Activated CD8-positive, alpha-beta memory T cell treated with anti-CD3 and anti-CD28 coated beads, Interleukin-2, amount 10 ng/mL, durations not matched to agents 7 days and 5 days (primary cell): ENCODE results near the gene SH2D5. TPM values are rescaled to one million over a fixed set of nuclear protein-coding genes. Genes with fewer than 3 reads are reported as not detected.

ENCODE experiments used
- ATAC-seq: fragments of 150-1000 bp; cut with Tn5 transposase; one replicate; pipeline ENCODE4 v1.10.0; 2021; ENCODE audit warnings: moderate library complexity
- CTCF ChIA-PET: fragments of 350-600 bp; sonication (Branson Sonifier 250); formaldehyde crosslinking; loops from one replicate; lab custom pipeline; 2021; ENCODE audit warnings: antibody characterized with exemption; lab: Charles Lee
- DNase-seq: peaks from one replicate; pipeline ENCODE4 v3.0.0-alpha.2; 2020
- H3K27ac Mint-ChIP-seq: one replicate; pipeline ENCODE4 v1.8.0; 2021; ENCODE audit warnings: mild to moderate bottlenecking, mixed read lengths
- H3K27me3 Mint-ChIP-seq: one replicate; pipeline ENCODE4 v1.8.0; 2021; ENCODE audit warnings: mixed read lengths
- H3K36me3 Mint-ChIP-seq: one replicate; pipeline ENCODE4 v1.8.0; 2021; ENCODE audit warnings: mild to moderate bottlenecking, mixed read lengths
- H3K4me1 Mint-ChIP-seq: one replicate; pipeline ENCODE4 v1.8.0; 2021; ENCODE audit warnings: mixed read lengths
- H3K4me3 Mint-ChIP-seq: one replicate; pipeline ENCODE4 v1.8.0; 2021; ENCODE audit warnings: mild to moderate bottlenecking, moderate library complexity, mixed read lengths
- H3K9me3 Mint-ChIP-seq: one replicate; pipeline ENCODE4 v1.8.0; 2022; ENCODE audit warnings: low read depth, mixed read lengths
- total RNA-seq, 2 experiments: library from RNA; stranded (reverse); gene quantifications; one replicate each; pipeline ENCODE4 v1.2.3, GENCODE V29; 2021

The SH2D5 gene
- not detected for total RNA-seq

- peaks cover 20% of the 10 kb centered on the region for H3K4me1 Mint-ChIP-seq
- no peak within 1 kb of the TSS for H3K27ac Mint-ChIP-seq
- DNase-seq (peak; percentile 84), ATAC-seq (peak; percentile 74)
- peak within 1 kb of the TSS; percentile 79 for H3K4me3 Mint-ChIP-seq
- H3K9me3 Mint-ChIP-seq: no peaks in the 10 kb centered on the region
- CTCF ChIA-PET: interaction anchor here (1.1 to 4.3 kb wide), 7 partner anchors 11 to 462 kb away, joined by 3 to 22 read pairs (median 4); partner anchors contain the start of gene HP1BP3
- H3K36me3 Mint-ChIP-seq: peaks cover 5% of the 10 kb centered on the region
- H3K27me3 Mint-ChIP-seq: peaks cover 43% of the 10 kb centered on the region
Measured at GRCh38 chr1:20732588-20733359, at the start of gene SH2D5. TSS of gene SH2D5 (minus strand) at chr1:20732703. CDS start at chr1:20728044, 4,659 bp downstream.

- CTCF ChIA-PET: no interaction called here
- DNase-seq: no peak
- H3K4me3 Mint-ChIP-seq: no peak overlapping the region
- ATAC-seq: no peak
- peaks cover 52% of the 10 kb centered on the region for H3K36me3 Mint-ChIP-seq
- no peaks in the 10 kb centered on the region for H3K9me3 Mint-ChIP-seq
- H3K27me3 Mint-ChIP-seq: no peaks in the 10 kb centered on the region
- peaks cover 13% of the 10 kb centered on the region for H3K4me1 Mint-ChIP-seq
- no peak overlapping the region for H3K27ac Mint-ChIP-seq
Measured at GRCh38 chr1:20775700-20776099, 43.2 kb upstream of the SH2D5 start.

GRCh38 chr1:20771780-20772179 lies 39.3 kb upstream of the SH2D5 start:
- Mint-ChIP-seq H3K4me3 (no peak overlapping the region), H3K9me3 (no peaks in the 10 kb centered on the region), H3K4me1 (peaks cover 6% of the 10 kb centered on the region), H3K36me3 (peaks cover 48% of the 10 kb centered on the region), H3K27me3 (no peaks in the 10 kb centered on the region), H3K27ac (no peak overlapping the region)
- ATAC-seq (no peak), DNase-seq (no peak)
- CTCF ChIA-PET: no interaction called here

- ATAC-seq: no peak
- H3K27ac Mint-ChIP-seq: no peak overlapping the region
- CTCF ChIA-PET: no interaction called here
- H3K27me3 Mint-ChIP-seq: no peaks in the 10 kb centered on the region
- DNase-seq: no peak
- no peaks in the 10 kb centered on the region for H3K4me1 Mint-ChIP-seq
- H3K4me3 Mint-ChIP-seq: no peak overlapping the region
- peaks cover 51% of the 10 kb centered on the region for H3K36me3 Mint-ChIP-seq
- H3K9me3 Mint-ChIP-seq: no peaks in the 10 kb centered on the region
Measured at GRCh38 chr1:20770314-20771087, 38.0 kb upstream of the SH2D5 start.

- Mint-ChIP-seq H3K4me1 (no peaks in the 10 kb centered on the region), H3K27ac (no peak overlapping the region), H3K4me3 (no peak overlapping the region), H3K9me3 (no peaks in the 10 kb centered on the region), H3K36me3 (peaks cover 57% of the 10 kb centered on the region), H3K27me3 (no peaks in the 10 kb centered on the region)
- DNase-seq: no peak
- CTCF ChIA-PET: interaction anchor here (0.8 to 1.3 kb wide), 2 partner anchors 17 to 34 kb away, joined by 3 to 5 read pairs; partner anchors contain the start of gene SH2D5
- ATAC-seq: no peak
Measured at GRCh38 chr1:20767271-20767670, 34.8 kb upstream of the SH2D5 start.

- CTCF ChIA-PET: interaction anchor here (0.7 kb wide), 1 partner anchor 22 kb away, joined by 3 read pairs; no protein-coding TSS in a partner anchor
- peaks cover 62% of the 10 kb centered on the region for H3K36me3 Mint-ChIP-seq
- ATAC-seq: no peak
- no peaks in the 10 kb centered on the region for H3K4me1 Mint-ChIP-seq
- no peak overlapping the region for H3K27ac Mint-ChIP-seq
- DNase-seq: no peak
- no peaks in the 10 kb centered on the region for H3K9me3 Mint-ChIP-seq
- no peak overlapping the region for H3K4me3 Mint-ChIP-seq
- no peaks in the 10 kb centered on the region for H3K27me3 Mint-ChIP-seq
Measured at GRCh38 chr1:20763417-20763816, 30.9 kb upstream of the SH2D5 start.

- Mint-ChIP-seq H3K9me3 (no peaks in the 10 kb centered on the region), H3K27ac (no peak overlapping the region), H3K27me3 (no peaks in the 10 kb centered on the region), H3K36me3 (peaks cover 71% of the 10 kb centered on the region), H3K4me1 (no peaks in the 10 kb centered on the region), H3K4me3 (no peak overlapping the region)
- ATAC-seq (no peak), DNase-seq (no peak)
- CTCF ChIA-PET: no interaction called here
Measured at GRCh38 chr1:20760322-20760721, 27.8 kb upstream of the SH2D5 start.

GRCh38 chr1:20753589-20753988 lies 21.1 kb upstream of the SH2D5 start:
- DNase-seq: no peak
- Mint-ChIP-seq H3K36me3 (peaks cover 48% of the 10 kb centered on the region), H3K27ac (peak overlapping the region; percentile 33), H3K27me3 (no peaks in the 10 kb centered on the region), H3K9me3 (no peaks in the 10 kb centered on the region), H3K4me1 (peaks cover 6% of the 10 kb centered on the region), H3K4me3 (no peak overlapping the region)
- ATAC-seq: no peak
- CTCF ChIA-PET: no interaction called here

GRCh38 chr1:20751462-20751990 lies 19.0 kb upstream of the SH2D5 start:
- no peak for DNase-seq
- H3K36me3 Mint-ChIP-seq: peaks cover 47% of the 10 kb centered on the region
- peaks cover 6% of the 10 kb centered on the region for H3K4me1 Mint-ChIP-seq
- no peak overlapping the region for H3K27ac Mint-ChIP-seq
- no peaks in the 10 kb centered on the region for H3K27me3 Mint-ChIP-seq
- no peak for ATAC-seq
- H3K4me3 Mint-ChIP-seq: no peak overlapping the region
- H3K9me3 Mint-ChIP-seq: no peaks in the 10 kb centered on the region
- CTCF ChIA-PET: no interaction called here

GRCh38 chr1:20742671-20743070 lies 10.2 kb upstream of the SH2D5 start:
- Mint-ChIP-seq H3K27ac (no peak overlapping the region), H3K4me3 (no peak overlapping the region), H3K9me3 (no peaks in the 10 kb centered on the region), H3K4me1 (no peaks in the 10 kb centered on the region), H3K36me3 (peaks cover 48% of the 10 kb centered on the region), H3K27me3 (no peaks in the 10 kb centered on the region)
- ATAC-seq (no peak), DNase-seq (no peak)
- CTCF ChIA-PET: no interaction called here

- CTCF ChIA-PET: no interaction called here
- no peak overlapping the region for H3K27ac Mint-ChIP-seq
- H3K4me3 Mint-ChIP-seq: no peak overlapping the region
- no peaks in the 10 kb centered on the region for H3K27me3 Mint-ChIP-seq
- no peak for DNase-seq
- H3K9me3 Mint-ChIP-seq: no peaks in the 10 kb centered on the region
- ATAC-seq: no peak
- peaks cover 40% of the 10 kb centered on the region for H3K36me3 Mint-ChIP-seq
- H3K4me1 Mint-ChIP-seq: no peaks in the 10 kb centered on the region
Measured at GRCh38 chr1:20740781-20741180, 8.3 kb upstream of the SH2D5 start.

GRCh38 chr1:20739225-20739624 lies 6.7 kb upstream of the SH2D5 start:
- H3K27ac Mint-ChIP-seq: no peak overlapping the region
- CTCF ChIA-PET: interaction anchor here (0.6 kb wide), 1 partner anchor 65 kb away, joined by 3 read pairs; no protein-coding TSS in a partner anchor

GRCh38 chr1:20735581-20736111 lies 3.1 kb upstream of the SH2D5 start:
- Mint-ChIP-seq H3K4me1 (peaks cover 17% of the 10 kb centered on the region), H3K36me3 (peaks cover 13% of the 10 kb centered on the region), H3K9me3 (no peaks in the 10 kb centered on the region), H3K27me3 (peaks cover 16% of the 10 kb centered on the region), H3K4me3 (no peak overlapping the region), H3K27ac (no peak overlapping the region)
- ATAC-seq (no peak), DNase-seq (no peak)
- CTCF ChIA-PET: no interaction called here

More at GRCh38 chr1:20739225-20739624, 6.7 kb upstream of the SH2D5 start:
- Mint-ChIP-seq H3K4me1 (no peaks in the 10 kb centered on the region), H3K27me3 (no peaks in the 10 kb centered on the region), H3K36me3 (peaks cover 32% of the 10 kb centered on the region), H3K9me3 (no peaks in the 10 kb centered on the region), H3K4me3 (no peak overlapping the region)
- DNase-seq: no peak
- ATAC-seq: no peak
